ENCODE measurements around the gene TRIM36.

Gene TRIM36

GRCh38 chr5:115132465-115132864, 37.2 kb downstream of the TRIM36 start:
- peaks cover 13% of the 10 kb centered on the region for H3K27me3 Mint-ChIP-seq (ENCODE audit: low read depth)
- no peak overlapping the region for H3K27ac Mint-ChIP-seq
- no peak overlapping the region for H3K4me3 Mint-ChIP-seq
- H3K4me1 Mint-ChIP-seq (ENCODE audit: low read depth): peaks cover 4% of the 10 kb centered on the region
- no peaks in the 10 kb centered on the region for H3K9me3 Mint-ChIP-seq
- no peaks in the 10 kb centered on the region for H3K36me3 Mint-ChIP-seq (ENCODE audit: low read depth)
- DNase-seq (ENCODE audit: low spot score): no peak

DNA sequence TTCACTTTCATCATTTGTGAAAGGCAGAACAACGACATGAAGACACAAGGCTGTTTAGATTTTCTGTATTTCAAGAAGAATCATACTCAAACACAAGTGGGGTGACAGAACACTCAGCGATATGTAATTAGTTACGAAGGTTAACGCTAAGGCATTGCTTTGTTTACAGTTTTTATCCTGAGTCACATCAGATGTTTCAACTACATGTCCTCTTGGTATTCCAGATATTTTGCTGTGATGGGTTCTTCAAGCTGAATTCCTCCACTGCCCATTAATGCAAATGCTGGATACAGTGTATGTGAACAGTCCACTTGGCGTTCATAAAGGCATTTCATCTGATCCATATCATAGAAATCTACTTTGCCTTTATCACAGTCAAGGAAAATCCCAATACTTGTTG, 43.4 kb downstream of the TRIM36 start:
- no peak overlapping the region for H3K4me3 Mint-ChIP-seq
- H3K4me1 Mint-ChIP-seq (ENCODE audit: low read depth): no peaks in the 10 kb centered on the region
- H3K27ac Mint-ChIP-seq: no peak overlapping the region
- no peaks in the 10 kb centered on the region for H3K9me3 Mint-ChIP-seq
- no peaks in the 10 kb centered on the region for H3K27me3 Mint-ChIP-seq (ENCODE audit: low read depth)
- DNase-seq (ENCODE audit: low spot score): no peak
- no peaks in the 10 kb centered on the region for H3K36me3 Mint-ChIP-seq (ENCODE audit: low read depth)

GRCh38 chr5:115124741-115125140, 45.0 kb downstream of the TRIM36 start:
- Mint-ChIP-seq H3K27ac (no peak overlapping the region), H3K4me3 (no peak overlapping the region), H3K36me3 (ENCODE audit: low read depth) (no peaks in the 10 kb centered on the region), H3K27me3 (ENCODE audit: low read depth) (peaks cover 2% of the 10 kb centered on the region), H3K4me1 (ENCODE audit: low read depth) (no peaks in the 10 kb centered on the region), H3K9me3 (no peaks in the 10 kb centered on the region)
- no peak for DNase-seq (ENCODE audit: low spot score)

DNA sequence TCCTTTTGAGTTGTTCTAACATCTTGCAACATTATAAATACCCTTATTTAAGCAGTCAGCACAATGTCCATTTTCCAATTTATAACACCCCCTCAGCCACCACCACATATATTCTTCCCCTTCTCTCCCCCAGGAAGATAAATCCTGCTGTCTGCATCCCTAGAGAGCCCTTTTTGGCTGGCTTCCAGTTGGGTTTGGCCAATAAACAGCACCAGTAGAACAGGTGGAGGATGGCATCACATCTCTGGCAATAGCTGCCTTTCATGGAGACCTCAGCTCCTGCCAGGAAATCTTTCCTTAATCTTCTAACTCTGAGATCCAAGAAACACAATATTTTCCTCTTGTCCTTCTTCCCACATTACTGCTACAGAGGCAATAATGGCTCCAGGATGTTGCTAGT, 53.7 kb downstream of the TRIM36 start:
- Mint-ChIP-seq H3K4me3 (no peak overlapping the region), H3K4me1 (ENCODE audit: low read depth) (no peaks in the 10 kb centered on the region), H3K9me3 (no peaks in the 10 kb centered on the region), H3K36me3 (ENCODE audit: low read depth) (no peaks in the 10 kb centered on the region), H3K27ac (no peak overlapping the region), H3K27me3 (ENCODE audit: low read depth) (peaks cover 9% of the 10 kb centered on the region)
- no peak for DNase-seq (ENCODE audit: low spot score)

DNA sequence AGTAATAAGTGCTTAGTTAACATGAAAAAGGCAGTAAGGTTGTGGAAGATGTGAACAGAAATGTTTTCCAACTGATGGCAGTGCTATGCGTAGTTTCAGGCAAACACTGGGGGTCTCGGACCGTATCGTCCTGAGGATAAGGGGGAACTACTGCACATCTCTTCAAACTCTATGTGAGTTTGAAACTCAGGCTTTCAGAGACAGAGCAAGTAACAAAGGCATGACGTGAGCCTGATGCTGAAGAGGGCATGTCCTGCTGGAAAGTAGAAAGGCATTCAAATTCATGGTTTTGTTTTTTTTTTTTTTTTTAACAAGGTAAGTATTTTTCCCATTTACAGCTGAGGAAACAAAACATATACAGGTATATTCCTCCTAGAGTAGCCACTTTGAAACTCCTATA, 59.9 kb downstream of the TRIM36 start:
- Mint-ChIP-seq H3K27ac (no peak overlapping the region), H3K4me1 (ENCODE audit: low read depth) (no peaks in the 10 kb centered on the region), H3K4me3 (no peak overlapping the region), H3K27me3 (ENCODE audit: low read depth) (peaks cover 14% of the 10 kb centered on the region), H3K9me3 (no peaks in the 10 kb centered on the region), H3K36me3 (ENCODE audit: low read depth) (no peaks in the 10 kb centered on the region)
- no peak for DNase-seq (ENCODE audit: low spot score)

DNA sequence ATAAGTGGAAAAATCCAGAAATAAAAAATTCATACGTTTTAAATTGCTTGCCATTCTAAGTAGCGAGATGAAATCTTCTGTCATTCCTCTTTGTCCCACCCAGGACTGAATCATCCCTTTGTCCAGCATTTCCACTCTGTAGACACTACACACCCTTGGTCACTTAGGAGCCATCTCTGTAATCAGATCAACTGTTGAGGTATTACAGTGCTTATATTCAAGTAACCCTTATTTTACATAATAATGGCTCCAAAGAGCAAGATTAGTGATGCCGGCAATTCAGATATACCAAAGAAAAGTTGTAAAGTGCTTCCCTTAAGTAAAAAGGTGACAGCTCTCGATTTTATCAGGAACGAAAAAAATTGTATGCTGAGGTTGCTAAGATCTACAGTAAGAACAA, 60.4 kb downstream of the TRIM36 start:
- Mint-ChIP-seq H3K9me3 (no peaks in the 10 kb centered on the region), H3K4me1 (ENCODE audit: low read depth) (no peaks in the 10 kb centered on the region), H3K27me3 (ENCODE audit: low read depth) (peaks cover 13% of the 10 kb centered on the region)

GRCh38 chr5:115100319-115100955, 69.3 kb downstream of the TRIM36 start:
- no peak overlapping the region for H3K27ac Mint-ChIP-seq
- DNase-seq (ENCODE audit: low spot score): no peak
- no peaks in the 10 kb centered on the region for H3K9me3 Mint-ChIP-seq
- H3K4me3 Mint-ChIP-seq: no peak overlapping the region
- no peaks in the 10 kb centered on the region for H3K4me1 Mint-ChIP-seq (ENCODE audit: low read depth)
- peaks cover 28% of the 10 kb centered on the region for H3K27me3 Mint-ChIP-seq (ENCODE audit: low read depth)
- H3K36me3 Mint-ChIP-seq (ENCODE audit: low read depth): no peaks in the 10 kb centered on the region

More for the DNA sequence above, 60.4 kb downstream of the TRIM36 start:
- Mint-ChIP-seq H3K27ac (no peak overlapping the region), H3K36me3 (ENCODE audit: low read depth) (no peaks in the 10 kb centered on the region), H3K4me3 (no peak overlapping the region)
- DNase-seq (ENCODE audit: low spot score): no peak

DNA sequence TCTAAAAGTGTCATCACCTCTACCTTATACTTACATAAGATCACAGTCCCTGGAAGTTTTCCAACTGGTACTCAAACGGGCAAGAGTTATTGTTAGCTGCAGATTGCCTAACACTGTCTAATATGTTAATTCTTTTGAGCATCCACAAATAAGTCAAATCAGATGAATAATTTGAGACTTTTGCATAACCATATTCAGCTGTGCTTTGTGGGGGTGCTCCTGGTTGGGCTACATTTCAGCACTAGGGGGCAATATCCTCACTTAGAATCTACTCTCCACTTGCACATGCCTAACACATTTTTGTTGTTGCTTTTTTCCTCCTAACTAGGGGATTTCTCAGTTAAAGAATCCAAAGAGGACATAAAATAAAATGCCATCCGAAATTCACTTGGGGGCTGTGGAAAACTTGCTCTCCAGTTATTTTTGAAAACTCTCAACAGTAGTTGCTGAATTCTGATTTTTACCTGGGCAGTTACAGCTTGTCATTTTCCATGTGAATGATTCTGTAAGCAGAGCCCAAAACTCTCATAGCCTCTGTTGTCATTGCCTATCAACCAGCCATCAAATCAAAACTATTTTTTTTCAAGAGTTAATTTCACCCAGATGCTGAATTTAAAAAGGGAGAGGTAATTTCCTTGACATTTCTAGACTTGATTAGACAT, 71.5 kb downstream of the TRIM36 start:
- peak; percentile 4 for DNase-seq (ENCODE audit: low spot score)
- H3K4me1 Mint-ChIP-seq (ENCODE audit: low read depth): no peaks in the 10 kb centered on the region
- no peak overlapping the region for H3K27ac Mint-ChIP-seq
- H3K36me3 Mint-ChIP-seq (ENCODE audit: low read depth): no peaks in the 10 kb centered on the region
- H3K9me3 Mint-ChIP-seq: no peaks in the 10 kb centered on the region
- peaks cover 22% of the 10 kb centered on the region for H3K27me3 Mint-ChIP-seq (ENCODE audit: low read depth)
- no peak overlapping the region for H3K4me3 Mint-ChIP-seq

DNA sequence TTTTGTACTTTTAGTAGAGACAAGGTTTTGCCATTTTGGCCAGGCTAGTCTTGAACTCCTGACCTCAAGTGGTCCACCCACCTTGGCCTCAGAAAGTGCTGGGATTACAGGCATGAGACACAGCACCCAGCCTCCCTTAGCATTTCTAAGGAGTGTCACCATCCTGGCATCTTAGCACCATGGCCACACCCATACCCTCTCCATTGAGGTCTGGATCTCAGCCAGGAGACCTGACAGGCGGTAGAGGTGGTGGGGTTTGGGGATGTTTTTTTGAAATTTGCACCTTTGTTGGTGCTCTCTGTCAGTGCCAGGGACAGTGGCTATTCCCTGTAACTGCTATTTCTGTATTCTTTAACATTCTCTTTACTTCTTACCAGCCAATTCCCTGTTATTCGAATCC, 72.5 kb downstream of the TRIM36 start:
- Mint-ChIP-seq H3K9me3 (no peaks in the 10 kb centered on the region), H3K4me1 (ENCODE audit: low read depth) (no peaks in the 10 kb centered on the region), H3K4me3 (no peak overlapping the region), H3K27me3 (ENCODE audit: low read depth) (peaks cover 19% of the 10 kb centered on the region), H3K27ac (no peak overlapping the region), H3K36me3 (ENCODE audit: low read depth) (no peaks in the 10 kb centered on the region)
- DNase-seq (ENCODE audit: low spot score): no peak

DNA sequence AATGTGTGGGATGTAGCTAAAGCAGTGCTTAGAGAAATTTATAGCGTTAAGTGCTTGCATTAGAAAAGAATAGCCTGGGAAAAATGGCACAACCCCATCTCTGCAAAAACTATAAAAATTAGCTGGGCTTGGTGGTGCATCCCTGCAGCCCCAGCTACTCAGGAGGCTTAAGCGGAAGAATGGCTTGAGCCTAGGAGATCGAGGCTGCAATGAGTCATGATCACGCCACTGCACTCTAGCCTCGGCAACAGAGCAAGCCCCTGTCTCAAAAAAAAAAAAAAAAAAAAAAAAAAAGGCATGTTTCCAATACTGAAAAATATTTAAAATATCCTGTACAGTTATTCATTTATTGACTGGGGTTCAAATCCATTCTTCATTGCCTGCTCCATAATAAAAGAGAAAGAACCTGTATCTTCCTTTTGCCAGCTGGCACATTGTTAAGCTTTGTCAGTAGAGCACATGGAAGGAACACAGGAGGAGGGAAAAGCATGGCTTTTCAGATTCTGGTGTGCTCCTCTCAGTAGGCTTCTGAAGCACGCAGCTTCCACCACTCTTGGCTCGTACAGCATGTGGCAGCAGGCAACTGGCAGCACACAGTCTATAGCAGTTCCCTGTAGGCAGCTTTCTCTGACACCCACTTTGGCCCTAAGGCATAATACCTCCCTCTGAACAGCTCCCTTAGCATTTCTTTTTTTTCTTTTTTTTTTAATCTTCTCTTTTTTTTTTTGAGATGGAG, 73.5 kb downstream of the TRIM36 start:
- H3K27me3 Mint-ChIP-seq (ENCODE audit: low read depth): peaks cover 26% of the 10 kb centered on the region
- H3K4me3 Mint-ChIP-seq: no peak overlapping the region
- H3K4me1 Mint-ChIP-seq (ENCODE audit: low read depth): no peaks in the 10 kb centered on the region
- no peak overlapping the region for H3K27ac Mint-ChIP-seq
- H3K9me3 Mint-ChIP-seq: no peaks in the 10 kb centered on the region
- no peaks in the 10 kb centered on the region for H3K36me3 Mint-ChIP-seq (ENCODE audit: low read depth)
- no peak for DNase-seq (ENCODE audit: low spot score)

- Mint-ChIP-seq H3K4me3 (no peak overlapping the region), H3K27me3 (ENCODE audit: low read depth) (peaks cover 12% of the 10 kb centered on the region)
Observed at GRCh38 chr5:115087951-115088350, 81.8 kb downstream of the TRIM36 start.

GRCh38 chr5:115086473-115086872, 83.2 kb downstream of the TRIM36 start:
- H3K4me3 Mint-ChIP-seq: no peak overlapping the region
- H3K36me3 Mint-ChIP-seq (ENCODE audit: low read depth): no peaks in the 10 kb centered on the region
- no peaks in the 10 kb centered on the region for H3K4me1 Mint-ChIP-seq (ENCODE audit: low read depth)
- H3K27me3 Mint-ChIP-seq (ENCODE audit: low read depth): peaks cover 6% of the 10 kb centered on the region
- no peak for DNase-seq (ENCODE audit: low spot score)
- H3K9me3 Mint-ChIP-seq: no peaks in the 10 kb centered on the region
- no peak overlapping the region for H3K27ac Mint-ChIP-seq

More at GRCh38 chr5:115087951-115088350, 81.8 kb downstream of the TRIM36 start:
- DNase-seq (ENCODE audit: low spot score): no peak
- Mint-ChIP-seq H3K4me1 (ENCODE audit: low read depth) (no peaks in the 10 kb centered on the region), H3K27ac (no peak overlapping the region), H3K9me3 (no peaks in the 10 kb centered on the region), H3K36me3 (ENCODE audit: low read depth) (no peaks in the 10 kb centered on the region)

DNA sequence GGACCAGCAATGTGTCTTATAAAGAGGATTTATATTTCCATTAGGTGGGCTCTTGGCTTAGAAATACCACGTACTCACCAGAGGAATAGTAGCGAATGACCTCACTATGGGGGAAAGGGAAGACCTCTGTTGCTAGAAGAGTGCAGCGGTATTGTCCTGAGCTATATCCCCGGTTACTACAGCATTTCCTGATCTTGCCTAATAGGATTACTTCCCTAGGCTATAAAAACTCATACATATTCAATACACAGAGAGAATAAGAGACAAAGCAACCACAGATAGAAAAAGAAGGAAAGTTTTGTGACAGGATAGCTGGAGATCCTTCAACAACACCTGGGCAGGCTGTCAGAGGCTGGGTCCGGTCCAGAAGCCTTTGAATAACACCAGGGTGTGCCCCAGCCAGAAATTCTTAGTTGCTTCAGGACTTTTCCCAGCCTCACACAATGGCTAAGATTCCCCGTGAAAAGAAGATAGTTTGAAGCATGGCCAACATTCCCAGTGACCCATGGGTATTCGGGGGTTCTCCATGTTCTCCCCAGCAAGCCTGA, 85.4 kb downstream of the TRIM36 start:
- Mint-ChIP-seq H3K4me3 (no peak overlapping the region), H3K9me3 (no peaks in the 10 kb centered on the region), H3K4me1 (ENCODE audit: low read depth) (no peaks in the 10 kb centered on the region), H3K27me3 (ENCODE audit: low read depth) (peaks cover 2% of the 10 kb centered on the region), H3K27ac (no peak overlapping the region), H3K36me3 (ENCODE audit: low read depth) (no peaks in the 10 kb centered on the region)
- no peak for DNase-seq (ENCODE audit: low spot score)

GRCh38 chr5:115079924-115080623, 89.6 kb downstream of the TRIM36 start:
- no peaks in the 10 kb centered on the region for H3K9me3 Mint-ChIP-seq
- no peaks in the 10 kb centered on the region for H3K36me3 Mint-ChIP-seq (ENCODE audit: low read depth)
- no peak overlapping the region for H3K4me3 Mint-ChIP-seq

More at GRCh38 chr5:115079924-115080623, 89.6 kb downstream of the TRIM36 start:
- H3K27ac Mint-ChIP-seq: no peak overlapping the region
- H3K27me3 Mint-ChIP-seq (ENCODE audit: low read depth): peaks cover under 1% of the 10 kb centered on the region
- no peak for DNase-seq (ENCODE audit: low spot score)
- no peaks in the 10 kb centered on the region for H3K4me1 Mint-ChIP-seq (ENCODE audit: low read depth)
